GM21515 (cell line): Measurements from ENCODE around the gene BRSK2.

Source experiments
- ATAC-seq: cut with Tn5 transposase; IDR thresholded peaks from one replicate; pipeline ENCODE4 v1.9.1; 2021; ENCODE audit not compliant: unreplicated experiment

BRSK2 gene

DNA sequence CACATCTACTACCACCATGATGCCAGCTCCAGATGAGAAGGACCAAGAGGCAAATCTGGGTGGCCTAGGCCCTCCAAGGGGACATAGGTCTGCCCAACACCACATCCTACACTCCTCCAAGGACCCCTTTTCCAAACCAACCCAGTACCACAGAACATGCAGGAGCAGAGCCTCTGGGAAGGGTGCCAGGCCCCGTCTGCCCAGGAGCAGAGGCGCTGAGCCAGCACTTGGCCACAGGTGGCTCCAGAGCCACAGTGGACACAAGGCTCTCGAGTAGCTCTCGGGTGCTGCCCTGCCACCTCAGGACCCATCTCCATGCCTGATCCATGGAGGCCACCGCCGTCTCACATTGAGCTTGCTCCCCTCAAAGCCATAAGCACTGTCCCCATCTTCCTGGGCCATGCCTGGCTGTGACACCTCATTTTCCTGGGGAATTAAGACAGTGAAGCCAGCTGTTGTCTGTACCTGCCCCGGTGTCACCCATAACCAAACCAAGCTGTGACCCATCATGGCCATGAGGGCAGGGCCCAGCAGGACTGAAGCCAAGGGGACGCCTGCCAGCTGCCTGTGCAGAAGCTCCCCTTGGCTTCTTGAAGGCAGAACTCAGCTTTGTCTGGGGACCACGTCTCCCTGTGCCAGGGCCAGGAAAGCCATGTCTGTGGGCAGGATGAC is 89.4 kb downstream of the BRSK2 start:
- no peak for ATAC-seq

DNA sequence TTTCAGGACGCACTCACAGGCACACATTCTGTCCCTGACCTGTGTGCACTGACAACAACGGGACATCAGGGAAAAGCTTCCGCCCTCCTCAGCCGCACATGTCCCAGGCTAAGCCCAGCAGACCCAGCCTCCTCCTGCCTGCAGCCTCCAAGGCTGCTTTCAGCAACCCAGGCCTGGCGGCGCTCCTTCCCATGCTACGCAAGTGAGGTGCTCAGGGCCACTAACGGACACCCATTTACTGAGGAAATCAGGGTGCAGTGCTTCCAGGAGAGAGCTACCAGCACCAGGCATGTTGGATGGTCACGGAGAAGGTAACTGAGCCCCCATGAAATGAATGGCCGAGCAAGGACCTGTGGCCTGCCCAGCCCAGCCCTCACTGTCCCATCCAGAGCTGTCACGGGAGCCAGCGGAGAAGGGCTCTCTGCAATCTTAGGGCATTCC is 90.0 kb downstream of the BRSK2 start:
- no peak for ATAC-seq

DNA sequence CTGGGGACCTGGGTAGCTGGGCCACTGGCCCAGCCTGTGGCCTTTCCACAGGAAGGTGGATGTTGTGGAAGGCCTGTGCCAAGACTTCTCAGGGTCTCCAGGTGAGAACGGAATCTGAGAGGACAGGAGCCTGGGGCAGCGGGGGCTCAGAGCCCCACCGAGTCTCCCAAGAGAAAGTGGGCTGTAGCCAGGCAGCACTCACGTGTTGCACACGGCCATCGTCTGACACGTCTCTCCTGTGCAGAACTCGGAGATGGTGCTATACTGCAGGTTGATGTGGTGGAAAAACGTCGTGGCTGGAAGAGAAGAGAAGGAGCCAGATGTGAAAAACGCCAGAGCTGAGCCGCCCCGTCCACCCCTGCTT is 90.4 kb downstream of the BRSK2 start:
- ATAC-seq: no peak

DNA sequence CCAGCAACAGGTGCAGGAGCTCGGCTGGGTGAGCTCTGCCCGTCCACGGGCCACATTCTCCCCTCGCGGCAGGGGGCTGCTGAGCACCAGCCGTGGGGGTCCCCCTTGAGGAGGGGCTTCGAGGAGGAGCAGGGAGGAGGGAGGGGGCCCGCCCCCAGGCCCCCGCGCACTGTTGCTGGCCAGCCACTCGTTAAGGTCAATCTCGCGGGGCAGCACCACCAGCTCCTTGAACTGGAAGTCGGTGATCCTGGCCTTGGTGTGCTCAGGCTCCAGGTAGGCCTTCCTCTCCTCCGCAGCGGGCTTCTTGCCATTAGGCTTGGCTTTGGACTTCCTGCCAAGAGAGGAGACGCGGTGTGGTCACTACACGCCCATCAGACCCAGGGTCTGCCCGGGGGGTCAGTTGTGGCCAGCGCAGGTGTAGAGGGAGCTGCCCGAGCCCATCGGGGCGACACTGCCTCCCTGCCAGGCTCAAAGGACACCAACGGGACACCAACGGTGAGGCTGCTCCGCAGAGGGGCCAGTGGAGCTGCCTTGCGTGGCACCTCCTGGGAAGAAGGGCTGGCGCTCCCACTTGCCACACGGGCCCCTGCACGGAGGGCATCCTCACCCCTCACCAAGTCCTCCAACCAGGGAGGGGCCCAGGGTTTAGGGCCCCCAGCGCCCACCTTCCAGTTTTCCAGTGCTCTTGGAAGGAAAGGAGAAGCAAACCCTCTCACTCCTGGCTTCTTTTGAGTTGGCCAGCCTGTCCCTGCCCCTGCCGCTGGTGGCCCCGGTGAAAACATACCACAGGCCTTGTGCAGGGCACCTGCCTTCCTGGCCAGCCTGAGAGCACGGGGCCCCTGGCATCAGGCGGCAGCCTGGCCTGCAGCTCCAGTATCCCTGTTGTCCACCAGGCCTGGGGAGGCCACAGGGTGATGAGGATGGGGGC is 91.1 kb downstream of the BRSK2 start:
- ATAC-seq: no peak

DNA sequence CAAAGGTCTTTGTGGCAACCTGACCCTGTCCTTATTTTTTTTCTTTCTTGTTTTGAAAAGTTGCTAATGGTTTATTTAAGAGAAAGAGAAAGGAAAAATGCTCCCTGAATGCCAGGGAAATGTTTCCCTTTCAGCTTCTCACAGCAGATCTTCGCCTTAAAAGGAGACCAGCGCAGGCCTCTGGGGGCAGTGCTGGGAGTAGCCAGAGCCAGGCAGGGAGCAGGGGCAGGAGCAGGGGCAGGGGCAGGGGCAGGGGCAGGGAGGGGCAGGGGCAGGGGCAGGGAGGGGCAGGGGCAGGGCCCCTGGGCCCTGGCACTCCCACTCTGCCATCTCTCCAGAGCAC is 91.7 kb downstream of the BRSK2 start:
- ATAC-seq: no peak

DNA sequence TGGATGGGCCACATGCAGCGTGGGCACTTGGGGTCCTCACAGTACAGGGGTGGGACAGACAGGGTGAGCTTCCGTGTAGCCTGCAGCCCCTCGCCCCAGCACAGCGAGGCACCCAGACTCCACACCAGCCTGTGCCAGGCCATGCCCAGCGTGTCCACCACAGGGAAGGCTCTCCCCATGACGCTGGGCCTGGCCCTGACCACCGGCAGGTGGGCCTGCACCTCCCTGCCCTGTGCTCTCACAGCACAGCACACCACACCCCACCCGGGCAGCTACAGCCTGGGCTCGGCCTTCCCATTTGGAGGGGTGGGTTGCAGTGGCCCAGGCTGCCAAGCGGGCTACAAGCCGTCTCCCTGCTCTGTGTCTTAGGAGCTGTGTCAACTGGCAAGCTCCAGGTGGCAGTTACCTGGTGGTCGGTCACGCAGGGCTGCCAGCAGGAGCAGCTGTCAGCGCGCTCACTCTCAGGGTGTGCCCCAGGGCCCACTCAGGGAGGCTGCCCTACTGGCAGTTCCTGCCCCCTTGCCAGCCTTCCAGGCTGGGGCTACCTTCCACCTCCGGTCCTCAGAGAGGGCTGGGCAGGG is 92.2 kb downstream of the BRSK2 start:
- no peak for ATAC-seq

DNA sequence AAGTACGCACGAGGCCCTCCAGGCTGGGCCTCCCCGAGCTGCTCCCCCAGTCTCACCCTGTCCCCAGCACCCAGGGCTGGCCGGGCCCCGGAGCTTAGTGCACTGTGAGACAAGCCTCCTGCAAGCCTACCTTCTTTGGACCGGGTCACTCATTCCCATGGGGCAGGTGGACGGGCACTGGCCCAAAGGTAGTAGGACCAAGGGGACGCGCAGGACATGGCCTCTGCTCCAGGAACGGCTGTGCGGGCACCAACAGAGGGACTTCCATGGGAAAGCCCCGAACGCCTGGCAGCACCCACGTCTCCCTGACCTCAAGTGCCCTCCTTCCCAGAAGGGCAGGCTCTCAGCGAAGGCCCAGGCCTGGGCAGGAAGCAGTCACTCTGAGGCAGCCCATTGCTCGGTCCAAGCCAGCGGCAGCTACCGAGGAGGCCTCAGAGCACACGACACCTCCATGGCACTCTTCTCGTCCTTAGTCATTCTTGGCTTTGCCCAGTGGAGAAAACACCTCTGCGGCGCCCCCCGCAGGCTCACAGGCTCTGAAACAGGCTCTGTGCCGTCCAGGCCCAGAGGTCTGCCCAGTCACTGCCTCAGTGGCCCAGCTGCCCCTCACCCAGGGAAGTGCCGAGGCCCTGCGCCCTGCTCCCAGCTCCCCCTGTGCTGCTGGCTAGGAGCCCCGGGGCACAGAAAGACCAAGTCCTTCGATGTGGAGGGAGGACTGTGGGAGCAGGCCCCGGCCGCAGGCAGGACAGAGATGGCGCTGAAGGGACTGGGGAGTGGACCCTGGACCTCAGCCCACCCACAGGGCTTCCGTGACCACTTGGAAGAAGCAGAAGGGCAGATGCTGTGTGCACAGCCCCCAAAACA is 93.1 kb downstream of the BRSK2 start:
- ATAC-seq: no peak

DNA sequence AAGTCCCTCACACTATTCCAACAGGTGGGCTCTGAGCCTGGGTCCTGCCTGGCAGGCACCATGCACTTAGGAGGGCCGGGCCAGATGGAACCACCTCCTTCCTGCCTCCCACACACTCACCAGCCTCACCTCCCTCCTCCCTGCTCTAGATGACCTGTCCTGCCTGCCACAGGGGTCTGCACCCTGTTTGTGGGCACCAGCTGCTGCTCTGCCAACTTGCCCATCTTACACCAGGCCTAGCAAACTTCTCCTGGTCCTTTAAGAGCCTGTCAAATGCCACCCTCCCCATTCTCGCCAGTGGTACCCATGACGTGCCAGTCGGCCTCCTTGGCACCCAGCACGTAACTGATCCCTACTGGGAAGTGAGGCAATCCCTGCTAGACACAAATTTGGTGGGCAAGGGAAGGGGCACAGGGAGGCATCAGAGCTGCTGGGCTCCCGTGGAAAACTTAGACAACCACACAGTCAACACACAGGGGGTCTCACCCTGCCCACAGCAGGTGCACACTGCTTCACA is 93.8 kb downstream of the BRSK2 start:
- no peak for ATAC-seq

DNA sequence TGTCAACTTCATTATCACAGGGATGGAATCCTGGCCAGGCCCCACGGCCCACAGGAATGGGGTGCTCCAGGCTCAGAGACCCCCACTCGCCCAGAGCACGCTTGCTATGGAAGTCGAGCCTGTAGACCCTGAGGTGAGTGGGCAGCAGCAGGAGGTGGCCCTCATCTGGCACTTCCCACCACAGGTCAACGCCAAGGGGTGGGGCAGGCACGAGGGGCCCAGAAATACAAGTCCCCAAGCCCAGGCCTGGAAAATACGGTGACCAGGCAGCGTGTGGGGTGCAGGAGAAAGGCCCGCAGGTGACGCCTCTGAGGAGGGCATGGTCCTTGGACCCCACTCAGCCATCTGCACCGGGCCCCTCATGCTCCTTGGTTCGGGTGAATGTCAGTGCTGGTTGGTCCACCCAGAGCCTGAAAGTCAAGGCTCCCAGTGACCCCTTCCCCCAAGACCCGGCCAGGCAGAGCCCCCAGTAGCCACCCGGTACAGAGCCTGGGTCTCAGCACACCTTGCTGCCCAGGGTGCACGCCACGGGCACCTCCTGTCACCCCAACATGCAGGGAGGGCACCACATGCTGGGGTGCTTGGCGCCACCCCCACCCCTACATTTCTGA is 94.4 kb downstream of the BRSK2 start:
- ATAC-seq: no peak

DNA sequence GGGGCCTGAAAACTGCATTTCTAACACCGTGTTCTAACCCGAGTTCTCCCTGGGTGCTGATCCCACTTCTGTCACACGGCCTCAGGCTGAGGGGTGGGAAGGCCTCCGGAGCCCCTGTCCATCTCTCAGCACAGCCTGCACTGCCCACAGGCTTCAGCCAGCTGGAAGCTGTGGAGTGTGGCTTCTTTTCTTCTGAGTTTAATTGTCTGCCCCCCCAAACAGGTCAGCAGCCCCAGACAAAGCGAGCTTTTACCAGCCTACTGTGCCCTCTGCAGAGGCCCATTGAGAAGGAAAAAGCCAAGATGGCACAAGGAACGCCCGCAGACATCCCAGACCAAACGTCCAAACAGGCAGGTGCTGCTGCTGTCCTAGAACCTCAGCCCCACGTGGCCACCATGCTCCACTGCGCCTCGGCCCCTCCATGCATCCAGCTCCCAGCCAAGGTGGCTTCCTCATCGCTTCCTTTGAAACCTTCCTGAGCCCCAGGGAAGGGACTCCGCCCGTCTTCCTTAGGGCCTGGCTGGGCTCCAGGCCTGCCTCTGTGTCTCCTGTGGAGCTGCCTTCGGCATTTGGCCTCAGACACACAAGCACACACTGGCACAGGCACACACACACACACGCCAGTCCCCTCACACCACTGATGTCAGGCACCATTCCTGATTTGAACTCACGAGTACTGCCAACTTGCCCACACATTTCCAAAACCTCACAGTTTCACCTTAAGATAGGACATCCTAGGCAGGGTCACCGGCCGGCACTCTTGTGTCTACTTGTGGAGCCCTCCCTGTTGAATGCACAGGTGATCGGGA is 95.2 kb downstream of the BRSK2 start:
- ATAC-seq: no peak

DNA sequence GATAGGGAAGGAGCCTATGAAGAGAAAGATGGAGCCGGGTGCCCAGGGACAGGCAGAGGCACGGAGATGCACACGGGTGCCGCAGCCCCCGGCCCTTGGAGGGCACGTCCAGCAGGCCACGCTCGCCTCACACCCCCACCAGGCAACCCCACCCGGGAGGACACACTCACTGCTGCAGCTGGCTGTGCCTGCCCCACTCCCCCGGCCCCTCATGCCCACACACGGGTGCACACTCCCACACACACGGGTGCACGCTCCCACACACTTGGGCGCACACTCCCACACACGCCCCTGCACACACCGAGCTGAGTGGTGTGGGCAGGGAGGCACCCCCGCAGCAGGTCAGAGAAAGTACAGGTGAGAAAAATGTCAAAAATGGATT is 95.8 kb downstream of the BRSK2 start:
- no peak for ATAC-seq

DNA sequence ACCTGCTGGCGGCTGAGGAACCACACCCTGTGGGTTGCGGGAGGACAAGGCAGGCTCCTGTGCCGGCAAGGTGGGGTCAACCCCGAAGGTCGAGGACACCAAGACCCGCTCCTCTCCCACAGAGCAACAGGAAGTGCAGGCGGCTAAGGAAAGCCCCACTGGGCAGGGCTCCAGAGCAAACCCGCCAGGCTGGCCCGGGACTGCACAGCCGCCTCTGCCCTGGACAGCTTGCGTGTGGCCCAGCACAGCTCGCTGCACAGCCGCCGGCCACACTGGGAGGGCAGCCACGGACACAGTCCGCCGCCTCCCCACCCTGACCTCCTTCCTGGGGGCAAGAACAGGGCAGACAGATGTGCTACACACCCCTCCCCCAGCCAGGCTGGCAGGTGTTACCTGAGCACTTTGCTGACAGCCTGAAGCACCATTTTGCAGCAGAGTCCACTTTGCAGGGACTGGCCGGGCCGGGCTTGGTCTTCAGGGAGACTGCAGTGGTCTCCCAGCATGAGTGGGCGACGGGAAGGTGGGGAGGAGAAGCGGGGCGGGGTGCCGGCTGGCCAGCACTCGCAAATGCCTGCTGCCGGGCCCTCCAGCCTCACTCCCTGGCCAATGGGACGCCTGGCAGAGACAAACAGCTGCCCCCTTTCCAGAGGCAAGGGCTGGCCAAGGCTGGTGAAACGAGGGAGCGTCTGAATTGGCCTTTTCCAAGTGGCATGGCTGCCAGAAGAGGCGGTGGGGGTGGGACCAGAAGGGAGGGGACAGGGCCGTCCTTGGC is 96.5 kb downstream of the BRSK2 start, which contains the start of gene MOB2:
TSS of gene MOB2 (minus strand) at position 726 of the 772 bp plus-strand sequence. CDS start at position 503, 223 bp downstream.
- ATAC-seq: no peak

DNA sequence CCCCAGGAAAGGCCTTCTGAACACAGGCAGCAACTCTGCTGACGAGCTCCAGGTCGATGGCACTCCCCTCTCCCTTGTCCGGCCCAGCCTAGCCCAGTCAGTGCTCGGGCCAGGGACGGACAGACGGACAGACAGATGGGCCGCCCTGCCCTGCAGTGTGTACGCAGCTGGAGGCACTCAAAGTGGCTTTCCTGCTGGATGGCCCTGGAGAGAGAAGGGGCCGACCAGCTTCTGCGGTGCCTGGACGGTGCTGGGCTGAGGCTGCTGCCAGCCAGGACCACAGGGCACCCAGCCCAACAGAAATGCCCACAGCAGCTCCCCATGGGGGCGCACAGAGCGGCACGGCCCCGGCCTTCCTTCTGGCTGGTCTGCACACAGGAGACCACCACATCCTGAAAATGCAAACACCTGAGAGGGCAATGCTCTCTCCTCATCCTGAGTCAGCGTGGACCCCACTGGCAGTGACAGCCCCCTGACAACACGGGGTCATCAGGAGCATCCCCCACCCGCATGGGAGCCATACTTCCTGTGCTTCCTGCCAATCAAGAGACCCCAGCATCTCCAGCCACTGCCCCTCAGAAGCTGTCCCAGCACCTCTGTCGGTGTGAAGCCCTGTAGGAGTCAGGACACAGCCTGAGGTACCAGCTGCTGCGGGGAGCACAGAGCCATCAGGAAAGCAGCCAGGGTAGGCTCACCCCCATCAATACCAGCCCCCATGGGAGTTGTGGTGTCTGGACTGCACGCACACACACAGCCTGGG is 97.5 kb downstream of the BRSK2 start:
- no peak for ATAC-seq

DNA sequence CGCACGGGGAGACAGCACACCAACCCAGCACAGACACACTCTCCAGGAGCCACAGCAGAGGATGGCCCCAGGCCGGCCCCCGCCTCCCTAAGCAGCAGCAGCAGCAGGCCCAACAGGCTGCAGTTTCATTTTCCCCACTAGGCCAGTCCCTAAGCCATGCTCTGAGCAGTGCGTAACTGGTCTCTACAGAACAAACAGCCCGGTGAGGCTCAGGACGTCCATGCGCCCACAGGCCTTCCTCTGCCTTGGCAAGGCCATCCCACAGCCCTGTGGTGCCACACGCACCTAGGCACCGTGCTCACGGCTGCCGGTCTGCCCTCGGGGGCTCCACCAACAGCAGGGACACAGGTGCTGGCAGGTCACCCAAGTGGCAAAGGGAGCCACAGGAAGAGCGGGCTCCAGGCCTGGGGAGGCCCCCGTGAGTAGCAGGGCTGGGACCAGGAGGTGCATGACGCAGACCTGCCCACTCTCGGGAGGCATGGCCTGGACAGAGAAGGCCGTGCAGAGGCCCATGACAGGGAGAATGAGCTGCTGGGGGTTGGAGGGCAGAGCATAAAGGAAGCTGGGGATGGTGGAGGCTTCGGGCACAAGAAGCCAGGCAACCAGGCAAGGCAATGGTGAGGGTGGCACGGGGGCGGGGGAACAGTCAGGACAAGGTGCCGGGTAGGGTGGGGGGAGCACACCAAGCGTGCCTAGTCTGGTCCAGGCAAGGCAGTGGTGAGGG is 98.3 kb downstream of the BRSK2 start:
- ATAC-seq: no peak

DNA sequence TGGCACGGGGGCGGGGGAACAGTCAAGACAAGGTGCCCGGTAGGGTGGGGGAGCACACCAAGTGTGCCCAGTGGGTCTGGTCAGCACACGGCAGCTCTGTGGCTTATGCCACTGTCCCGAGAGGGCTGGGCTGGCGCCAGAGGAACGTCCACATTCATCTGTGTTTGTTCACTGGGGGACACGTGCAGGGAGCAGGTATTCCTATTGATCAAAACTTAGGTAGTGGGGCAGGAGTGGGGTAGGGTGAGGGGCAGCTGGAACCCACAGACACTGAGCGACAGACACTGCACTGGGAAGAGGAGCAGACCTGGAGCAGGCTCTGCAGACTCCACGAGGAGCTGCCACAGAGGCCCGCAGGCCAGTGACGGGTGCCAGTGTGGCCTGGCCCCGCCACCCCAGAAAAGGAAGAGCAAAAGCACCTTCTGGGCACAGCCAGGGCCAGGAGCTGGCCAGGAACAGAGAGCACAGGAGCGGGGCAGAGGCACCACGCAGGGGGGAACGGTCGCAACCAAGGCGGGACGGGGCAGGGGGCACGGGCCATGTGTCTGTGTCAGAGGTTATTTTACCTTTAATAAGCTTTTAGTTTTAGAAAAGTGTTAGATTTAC is 98.9 kb downstream of the BRSK2 start:
- ATAC-seq: no peak

DNA sequence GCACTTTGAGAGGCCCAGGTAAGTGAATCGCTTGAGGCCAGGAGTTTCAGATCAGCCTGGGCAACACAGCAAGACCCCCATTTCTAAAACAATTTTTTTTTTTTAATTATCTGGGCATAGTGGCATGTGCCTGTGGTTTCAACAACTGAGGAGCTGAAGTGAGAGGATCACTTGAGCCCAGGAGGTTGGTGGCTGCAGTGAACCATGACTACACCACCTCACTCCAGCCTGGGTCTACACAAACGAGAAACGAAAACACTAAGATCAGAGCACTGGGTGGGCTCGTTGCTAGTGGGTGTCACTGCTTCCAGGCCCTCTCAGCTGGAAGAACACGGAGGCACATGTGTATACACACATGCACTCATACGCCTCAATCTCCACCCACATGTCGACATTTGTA is 100.9 kb downstream of the BRSK2 start:
- no peak for ATAC-seq

DNA sequence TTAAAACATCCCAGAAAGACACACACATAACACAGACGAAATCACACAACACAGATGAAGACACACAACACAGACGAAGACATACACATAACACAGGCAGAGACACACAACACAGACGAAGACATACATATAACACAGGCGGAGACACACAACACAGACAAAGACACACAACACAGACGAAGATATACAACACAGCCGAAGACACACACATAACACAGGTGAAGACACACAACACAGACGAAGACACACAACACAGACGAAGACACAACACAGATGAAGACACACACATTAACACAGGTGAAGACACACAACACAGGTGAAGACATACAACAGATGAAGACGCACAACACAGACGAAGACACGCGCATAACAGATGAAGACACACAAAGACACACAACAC is 101.6 kb downstream of the BRSK2 start:
- ATAC-seq: no peak
